OCI-LY3 (cell line): ENCODE data around the gene S100A7.

Source experiments
- H2AFZ ChIP-seq: fragments of 200-600, 300-600 bp; shearing (Covaris generic); 2 replicates; pipeline ENCODE4 v1.6.0; 2014; ENCODE audit warnings: antibody characterized with exemption, low read depth, low read length
- H3K27ac ChIP-seq: fragments of 200-600, 300-600 bp; sonication (generic); 2 replicates; pipeline ENCODE4 v1.5.1; 2014; ENCODE audit warnings: mild to moderate bottlenecking, low read length, moderate library complexity, mixed read lengths
- H3K27me3 ChIP-seq: fragments of 200-600, 300-600 bp; sonication (generic); 2 replicates; pipeline ENCODE4 v1.6.1; 2014; ENCODE audit warnings: low read depth, low read length, mixed read lengths
- H3K36me3 ChIP-seq: fragments of 200-600, 300-600 bp; sonication (generic); replicated peaks from 2 replicates; pipeline ENCODE3; 2014; ENCODE audit warnings: low read depth, low read length, mixed read lengths
- H3K4me1 ChIP-seq: fragments of 300-600, 200-600 bp; sonication (generic); 2 replicates; pipeline ENCODE4 v1.6.1; 2014; ENCODE audit warnings: low read length, mixed read lengths
- H3K4me2 ChIP-seq: fragments of 200-600, 300-600 bp; sonication (generic); 2 replicates; pipeline ENCODE4 v1.6.1; 2014; ENCODE audit warnings: low read length, mixed read lengths
- H3K4me3 ChIP-seq: fragments of 300-600, 200-600 bp; sonication (generic); 2 replicates; pipeline ENCODE4 v1.5.1; 2014; ENCODE audit warnings: antibody characterized with exemption, mild to moderate bottlenecking, low read length, moderate library complexity
- H3K79me2 ChIP-seq: fragments of 300-600, 200-600 bp; shearing (Covaris generic); 2 replicates; pipeline ENCODE4 v1.6.1; 2014; ENCODE audit warnings: mild to moderate bottlenecking, low read length, mixed read lengths
- H3K9ac ChIP-seq: fragments of 300-600, 200-600 bp; shearing (Covaris generic); 2 replicates; pipeline ENCODE4 v1.6.0; 2014; ENCODE audit warnings: mild to moderate bottlenecking, low read length, moderate library complexity
- H3K9me3 ChIP-seq: fragments of 200-600, 300-600 bp; shearing (Covaris generic); 2 replicates; pipeline ENCODE4 v1.6.1; 2014; ENCODE audit warnings: low read length, mixed read lengths; ENCODE audit not compliant: insufficient read depth
- H4K20me1 ChIP-seq: fragments of 200-600, 300-600 bp; sonication (generic); 2 replicates; pipeline ENCODE4 v1.6.1; 2016; ENCODE audit warnings: low read length, mixed read lengths; ENCODE audit not compliant: insufficient read depth
- EZH2phosphoT487 ChIP-seq: fragments of 200-600 bp; shearing (Covaris generic); IDR thresholded peaks from 2 replicates; pipeline ENCODE4 v1.6.1; 2018; ENCODE audit warnings: antibody characterized with exemption, mixed run types, low read depth
- TF ChIP-seq, protein P1 (sequence below): fragments of 200-600, 300-600 bp; sonication (generic); IDR thresholded peaks from 2 replicates; pipeline ENCODE4 v1.5.1; 2014; ENCODE audit warnings: antibody characterized with exemption, low read length, low read depth

S100A7 gene

DNA sequence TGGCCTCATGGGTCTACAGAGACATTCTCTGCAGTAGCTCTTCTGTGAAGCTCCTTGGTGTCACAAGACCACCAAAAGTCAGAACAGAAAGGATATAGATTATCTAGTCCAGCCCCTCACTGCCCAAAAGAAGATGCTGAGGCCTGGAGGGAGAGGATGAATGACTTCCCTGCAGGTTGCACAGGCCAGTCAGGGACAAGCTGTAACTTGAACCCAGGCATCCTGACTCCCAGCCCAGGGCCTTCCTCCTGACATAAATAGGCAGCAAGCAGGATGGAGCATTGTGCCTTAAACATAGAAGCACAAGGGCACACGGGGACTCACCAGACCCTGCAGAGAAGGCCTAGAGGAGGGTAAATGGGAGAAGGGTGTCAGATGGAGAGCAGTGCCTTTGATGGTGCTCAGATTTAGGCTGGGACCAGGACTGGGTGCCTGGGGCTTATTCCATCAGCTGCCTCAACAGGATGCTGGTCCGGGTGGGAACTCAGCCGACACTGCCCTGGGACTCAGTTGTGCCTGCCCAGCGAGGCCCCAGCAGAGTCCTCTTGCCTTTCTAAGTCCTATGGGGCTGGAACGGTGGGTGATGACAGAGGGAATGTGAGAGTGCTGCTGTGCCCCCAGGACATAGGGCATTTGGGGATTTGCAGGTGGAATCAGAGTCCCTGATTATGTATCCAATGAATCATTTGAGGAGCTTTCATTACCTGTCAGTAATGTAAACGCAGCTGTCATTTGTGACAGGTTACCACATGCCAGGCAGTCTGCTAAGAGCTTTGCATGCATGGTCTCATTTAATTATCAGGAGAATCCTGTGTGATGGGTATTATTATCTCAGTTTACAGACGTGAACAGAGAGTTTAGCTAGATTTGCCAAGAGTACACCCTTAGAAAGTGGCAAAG lies 30.9 kb downstream of the S100A7 start:
- Histone ChIP-seq H4K20me1 (0 out of 2 replicates have a peak, but pooled peaks cover 5% of the 10 kb centered on the region), H3K36me3 (no peaks in the 10 kb centered on the region), H3K27me3 (peaks cover 70% of the 10 kb centered on the region)

DNA sequence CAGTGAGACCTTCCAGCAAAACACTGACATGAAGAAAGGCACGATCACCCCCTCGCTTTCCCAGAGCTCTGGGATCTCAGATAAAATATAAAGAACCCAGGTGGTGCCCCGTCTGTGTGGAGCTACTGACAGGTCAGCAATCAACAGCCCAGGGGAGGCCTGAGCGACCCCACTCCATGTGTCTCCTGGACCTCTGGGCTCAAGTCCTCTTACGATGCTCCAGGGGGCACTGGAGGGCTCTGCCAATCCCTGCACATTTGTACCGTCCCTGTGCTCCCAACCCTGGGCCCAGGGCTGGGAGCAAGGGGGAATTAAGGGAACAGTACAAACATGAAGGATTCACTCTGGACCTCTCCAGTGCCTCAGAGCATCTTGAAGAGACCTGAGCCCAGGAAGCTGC lies 31.7 kb downstream of the S100A7 start:
- Histone ChIP-seq H3K9me3 (no peaks in the 10 kb centered on the region), H3K36me3 (no peaks in the 10 kb centered on the region), H3K27me3 (peaks cover 70% of the 10 kb centered on the region), H3K4me2 (no peak overlapping the region), H3K79me2 (no peaks in the 10 kb centered on the region), H3K9ac (no peak overlapping the region), H2AFZ (no peak overlapping the region), H3K4me1 (no peaks in the 10 kb centered on the region), H3K4me3 (no peak overlapping the region), H4K20me1 (0 out of 2 replicates have a peak, but pooled peaks cover 5% of the 10 kb centered on the region), H3K27ac (no peak overlapping the region)
- no peak for TF ChIP-seq EZH2phosphoT487
- TF ChIP-seq, protein P1, sequence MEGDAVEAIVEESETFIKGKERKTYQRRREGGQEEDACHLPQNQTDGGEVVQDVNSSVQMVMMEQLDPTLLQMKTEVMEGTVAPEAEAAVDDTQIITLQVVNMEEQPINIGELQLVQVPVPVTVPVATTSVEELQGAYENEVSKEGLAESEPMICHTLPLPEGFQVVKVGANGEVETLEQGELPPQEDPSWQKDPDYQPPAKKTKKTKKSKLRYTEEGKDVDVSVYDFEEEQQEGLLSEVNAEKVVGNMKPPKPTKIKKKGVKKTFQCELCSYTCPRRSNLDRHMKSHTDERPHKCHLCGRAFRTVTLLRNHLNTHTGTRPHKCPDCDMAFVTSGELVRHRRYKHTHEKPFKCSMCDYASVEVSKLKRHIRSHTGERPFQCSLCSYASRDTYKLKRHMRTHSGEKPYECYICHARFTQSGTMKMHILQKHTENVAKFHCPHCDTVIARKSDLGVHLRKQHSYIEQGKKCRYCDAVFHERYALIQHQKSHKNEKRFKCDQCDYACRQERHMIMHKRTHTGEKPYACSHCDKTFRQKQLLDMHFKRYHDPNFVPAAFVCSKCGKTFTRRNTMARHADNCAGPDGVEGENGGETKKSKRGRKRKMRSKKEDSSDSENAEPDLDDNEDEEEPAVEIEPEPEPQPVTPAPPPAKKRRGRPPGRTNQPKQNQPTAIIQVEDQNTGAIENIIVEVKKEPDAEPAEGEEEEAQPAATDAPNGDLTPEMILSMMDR: no peak

More for the DNA sequence above, 30.9 kb downstream of the S100A7 start:
- Histone ChIP-seq H3K9ac (no peak overlapping the region), H3K4me2 (no peak overlapping the region), H3K4me1 (no peaks in the 10 kb centered on the region), H3K4me3 (no peak overlapping the region), H3K79me2 (no peaks in the 10 kb centered on the region), H3K9me3 (no peaks in the 10 kb centered on the region), H3K27ac (no peak overlapping the region), H2AFZ (no peak overlapping the region)
- TF ChIP-seq, protein P1: no peak
- no peak for TF ChIP-seq EZH2phosphoT487

DNA sequence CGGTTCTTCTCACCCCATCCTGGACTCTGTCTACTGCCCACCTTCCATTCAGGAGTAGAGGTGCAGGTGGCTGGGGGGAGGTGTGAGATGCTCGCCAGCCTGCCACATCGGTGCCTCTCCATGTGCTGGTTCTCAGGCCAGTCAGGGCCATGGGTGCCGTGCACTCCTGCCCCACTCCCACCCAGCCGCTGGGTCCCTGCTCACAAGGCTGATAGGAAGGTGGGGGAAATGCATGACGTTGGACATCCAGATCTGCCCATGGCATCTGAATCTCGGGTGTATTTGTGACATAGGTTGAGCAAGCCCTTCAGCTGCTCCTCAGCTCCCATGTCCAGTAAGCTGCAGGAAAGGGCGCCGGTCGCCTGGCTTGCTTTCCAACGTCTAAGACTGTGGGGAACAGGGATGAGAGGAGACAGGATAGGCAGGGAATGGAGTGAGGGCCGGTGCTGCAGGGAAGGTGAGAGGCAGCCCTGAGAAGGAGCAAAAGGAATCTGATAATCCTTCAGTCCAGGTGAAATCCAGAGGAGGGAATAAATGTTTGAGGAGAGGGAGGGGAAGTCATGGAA lies 32.3 kb downstream of the S100A7 start:
- no peaks in the 10 kb centered on the region for H3K36me3 ChIP-seq
- peaks cover 67% of the 10 kb centered on the region for H3K27me3 ChIP-seq
- no peak overlapping the region for H3K9ac ChIP-seq
- H3K4me1 ChIP-seq: no peaks in the 10 kb centered on the region
- H3K79me2 ChIP-seq: no peaks in the 10 kb centered on the region
- no peak overlapping the region for H3K4me2 ChIP-seq
- H3K4me3 ChIP-seq: no peak overlapping the region
- H3K9me3 ChIP-seq: no peaks in the 10 kb centered on the region
- TF ChIP-seq EZH2phosphoT487: no peak
- TF ChIP-seq, protein P1: no peak
- no peak overlapping the region for H2AFZ ChIP-seq
- H4K20me1 ChIP-seq: 0 out of 2 replicates have a peak, but pooled peaks cover 5% of the 10 kb centered on the region
- H3K27ac ChIP-seq: no peak overlapping the region

DNA sequence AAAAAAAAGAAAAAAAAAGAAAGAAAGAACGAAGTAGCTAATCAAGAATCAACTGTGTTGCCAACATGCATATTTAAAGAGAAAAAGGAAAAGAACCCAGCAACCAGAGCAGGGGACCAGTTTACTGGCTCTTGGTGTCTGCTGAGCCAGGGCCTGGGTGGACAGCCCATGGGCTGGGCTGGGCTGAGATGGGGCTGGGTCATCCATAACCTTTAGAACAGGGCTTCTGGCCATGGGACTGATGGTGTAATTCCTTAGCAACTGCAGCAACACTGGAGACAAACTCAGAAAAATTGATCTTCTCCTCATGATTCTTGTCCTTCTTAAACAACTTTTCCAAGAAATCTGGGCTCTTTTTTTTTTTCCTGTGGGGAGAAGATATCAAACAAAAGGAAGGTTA lies 33.6 kb downstream of the S100A7 start:
- no peak overlapping the region for H2AFZ ChIP-seq
- H4K20me1 ChIP-seq: 0 out of 2 replicates have a peak, but pooled peaks cover 5% of the 10 kb centered on the region
- peaks cover 58% of the 10 kb centered on the region for H3K27me3 ChIP-seq
- H3K9me3 ChIP-seq: no peaks in the 10 kb centered on the region
- no peak overlapping the region for H3K4me2 ChIP-seq
- TF ChIP-seq, protein P1: no peak
- no peak for TF ChIP-seq EZH2phosphoT487
- H3K9ac ChIP-seq: no peak overlapping the region
- no peaks in the 10 kb centered on the region for H3K4me1 ChIP-seq
- no peaks in the 10 kb centered on the region for H3K36me3 ChIP-seq
- no peak overlapping the region for H3K4me3 ChIP-seq
- no peak overlapping the region for H3K27ac ChIP-seq
- H3K79me2 ChIP-seq: no peaks in the 10 kb centered on the region
